ENCODE results near the gene TRMT112.

DNA sequence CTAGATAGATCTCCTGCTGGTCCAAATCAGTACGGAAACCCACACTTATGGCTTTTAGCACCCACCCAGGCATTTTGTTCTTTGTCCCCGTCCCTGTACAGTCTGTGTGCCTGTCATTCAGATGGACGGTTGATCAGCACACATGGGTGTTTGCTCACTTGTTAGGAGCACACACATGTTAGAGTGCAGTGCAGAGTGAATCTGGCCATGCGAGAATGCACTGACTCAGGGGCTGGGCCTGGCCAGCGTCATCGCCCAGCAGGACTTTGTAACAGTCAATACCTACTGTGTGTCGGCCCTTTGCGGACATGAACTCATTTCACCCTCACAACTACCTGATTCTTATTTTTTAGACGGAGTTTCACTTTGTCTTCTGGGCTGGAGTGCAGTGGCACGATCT lies 45.0 kb upstream of the TRMT112 start:
- TF ChIP-seq, protein P1, sequence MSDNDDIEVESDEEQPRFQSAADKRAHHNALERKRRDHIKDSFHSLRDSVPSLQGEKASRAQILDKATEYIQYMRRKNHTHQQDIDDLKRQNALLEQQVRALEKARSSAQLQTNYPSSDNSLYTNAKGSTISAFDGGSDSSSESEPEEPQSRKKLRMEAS (IDR thresholded peaks at IDR 0.05) = no peak
- TF ChIP-seq CREB1 (IDR thresholded peaks at IDR 0.05; ENCODE audit: low read depth) (no peak), TEAD4 (IDR thresholded peaks at IDR 0.05) (no peak), ZBTB7A (IDR thresholded peaks at IDR 0.05; ENCODE audit: low read depth) (no peak), TAF1 (IDR thresholded peaks at IDR 0.05; ENCODE audit: low read depth) (no peak), EP300 (IDR thresholded peaks at IDR 0.05; ENCODE audit: borderline replicate concordance) (no peak), CEBPB (IDR thresholded peaks at IDR 0.05) (no peak)

Measured in Ishikawa (cell line).